ENCODE data around the gene HSD17B11.
"Not testable (repeated sequence)": the region's sequence is repeated elsewhere in the genome, so short reads cannot be mapped to it uniquely, and the experiment has no call there.

Gene HSD17B11

DNA sequence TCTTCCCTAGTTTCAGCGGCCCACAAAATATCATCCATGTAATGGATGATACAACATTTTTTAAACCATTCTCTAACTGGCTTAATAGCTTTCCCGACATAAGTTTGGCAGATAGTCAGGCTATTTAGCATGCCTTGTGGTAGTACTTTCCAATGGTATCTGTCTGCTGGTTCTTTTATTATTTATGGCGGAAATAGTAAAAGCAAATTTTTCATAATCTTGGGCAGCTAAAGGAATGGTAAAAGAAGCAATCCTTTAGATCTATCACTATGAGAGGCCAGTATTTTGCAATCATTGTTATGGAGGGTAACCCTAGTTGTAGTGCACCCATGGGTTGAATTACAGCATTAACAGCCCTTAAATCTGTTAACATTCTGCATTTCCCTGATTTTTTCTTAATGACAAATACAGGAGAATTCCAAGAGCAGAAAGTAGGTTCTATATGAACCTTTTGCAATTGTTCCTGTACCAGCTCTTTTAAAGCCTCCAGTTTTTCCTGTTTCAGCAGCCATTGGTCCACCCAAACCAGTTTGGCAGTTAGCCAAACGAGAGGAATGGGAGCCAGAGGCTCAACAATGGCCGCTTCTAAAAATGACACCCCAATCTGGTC, 14.3 kb upstream of the HSD17B11 start:
- DNase-seq (ENCODE audit: low read depth, low spot score) = no peak

DNA sequence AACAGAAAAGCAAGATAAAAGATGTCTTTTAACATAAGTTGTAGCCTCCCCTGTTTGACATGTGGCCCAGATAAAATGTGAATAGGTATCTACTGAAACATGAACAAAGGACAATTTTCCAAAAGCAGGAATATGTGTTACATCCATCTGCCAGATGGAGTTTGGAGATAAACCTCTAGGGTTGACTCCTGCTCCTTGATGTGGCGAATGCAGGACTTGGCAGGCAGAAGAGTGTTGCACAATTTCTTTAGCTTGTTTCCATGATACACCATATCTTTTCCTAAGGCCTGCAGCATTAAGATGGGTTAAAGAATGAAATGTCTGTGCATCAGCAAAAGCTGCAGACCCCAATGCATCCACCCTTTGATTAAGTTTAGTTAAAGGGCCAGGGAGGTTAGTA, 12.7 kb upstream of the HSD17B11 start:
- DNase-seq (ENCODE audit: low read depth, low spot score) = not testable (repeated sequence)

DNA sequence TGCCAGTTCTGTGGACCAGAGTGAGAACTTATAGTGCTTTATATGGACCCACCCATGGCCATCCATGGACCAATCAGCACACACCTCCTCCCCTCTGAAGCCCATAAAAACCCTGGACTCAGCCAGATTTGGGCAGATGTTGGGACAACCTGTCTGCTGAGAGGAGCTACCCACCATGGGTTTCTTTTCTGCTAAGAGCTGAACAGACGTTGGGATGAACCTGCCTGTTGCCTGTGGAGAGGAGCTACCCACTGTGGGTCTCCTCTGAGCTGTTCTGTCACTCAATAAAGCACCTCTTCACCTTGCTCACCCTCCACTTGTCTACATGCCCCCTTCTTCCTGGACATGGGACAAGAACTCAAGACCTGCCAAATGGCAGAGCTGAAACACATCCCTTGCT, 9.0 kb upstream of the HSD17B11 start:
- no peak for DNase-seq (ENCODE audit: low read depth, low spot score)

DNA sequence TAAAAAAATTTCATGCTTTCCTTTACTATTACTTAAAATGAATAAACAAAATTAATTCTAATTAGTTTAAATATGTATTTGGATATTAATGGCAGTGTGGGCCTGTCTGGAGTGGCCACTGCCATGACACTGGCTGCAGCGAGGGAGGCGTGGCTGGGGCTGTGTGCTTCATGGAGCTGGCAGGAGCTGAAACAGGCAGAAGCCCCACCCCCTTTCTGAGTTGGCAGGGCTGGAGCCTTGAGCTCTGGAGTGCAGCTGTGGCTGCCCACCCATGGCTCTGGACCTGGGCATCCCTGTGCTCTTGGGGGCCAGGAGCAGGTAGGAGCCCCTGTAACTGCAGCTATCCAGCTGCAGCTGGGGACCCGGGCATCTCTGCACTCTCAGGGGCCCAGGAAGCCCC, 8.2 kb upstream of the HSD17B11 start:
- no peak for DNase-seq (ENCODE audit: low read depth, low spot score)

DNA sequence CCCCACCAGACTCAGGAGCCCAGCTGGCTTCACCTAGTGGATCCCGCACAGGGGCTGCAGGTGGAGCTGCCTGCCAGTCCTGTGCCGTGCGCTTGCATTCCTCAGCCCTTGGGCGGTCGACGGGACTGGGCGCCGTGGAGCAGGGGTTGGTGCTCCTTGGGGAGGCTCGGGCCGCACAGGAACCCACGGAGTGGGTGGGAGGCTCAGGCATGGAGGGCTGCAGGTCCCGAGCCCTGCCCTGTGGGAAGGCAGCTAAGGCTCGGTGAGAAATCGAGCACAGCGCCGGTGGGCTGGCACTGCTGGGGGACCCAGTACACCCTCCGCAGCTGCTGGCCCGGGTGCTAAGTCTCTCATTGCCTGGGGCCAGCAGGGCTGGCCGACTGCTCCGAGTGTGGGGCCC, 4.9 kb upstream of the HSD17B11 start:
- DNase-seq (ENCODE audit: low read depth, low spot score) = not testable (repeated sequence)

DNA sequence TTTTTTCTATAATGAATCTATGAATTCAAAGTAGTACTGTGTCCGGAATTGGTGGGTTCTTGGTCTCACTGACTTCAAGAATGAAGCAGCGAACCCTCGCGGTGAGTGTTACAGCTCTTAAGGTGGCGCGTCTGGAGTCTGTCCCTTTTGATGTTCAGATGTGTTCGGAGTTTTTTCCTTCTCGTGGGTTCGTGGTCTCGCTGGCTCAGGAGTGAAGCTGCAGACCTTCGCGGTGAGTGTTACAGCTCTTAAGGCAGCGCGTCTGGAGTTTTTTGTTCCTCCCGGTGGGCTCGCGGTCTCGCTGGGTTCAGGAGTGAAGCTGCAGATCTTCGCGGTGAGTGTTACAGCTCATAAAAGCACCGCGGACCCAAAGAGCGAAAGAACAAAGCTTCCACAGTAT, 4.1 kb upstream of the HSD17B11 start:
- DNase-seq (ENCODE audit: low read depth, low spot score) = not testable (repeated sequence)

DNA sequence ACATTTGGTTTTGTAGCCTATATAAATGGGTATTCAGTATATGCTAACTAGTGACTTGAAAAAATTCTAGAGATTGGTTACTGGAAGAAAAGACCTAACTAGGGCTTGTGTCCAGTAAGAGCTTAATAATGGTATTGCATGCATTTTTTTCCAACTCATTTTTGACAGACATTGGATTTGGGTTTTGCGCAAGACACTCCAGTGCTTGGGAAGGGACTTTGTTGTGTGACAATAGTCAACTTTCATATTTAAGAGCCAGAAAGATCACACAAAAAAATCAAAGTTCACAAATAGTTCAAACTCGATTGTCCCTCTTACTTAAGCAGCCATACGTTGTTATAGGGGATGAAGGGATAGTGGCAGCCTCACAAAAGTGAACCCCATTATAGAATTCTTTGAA, 1.2 kb upstream of the HSD17B11 start:
- no peak for DNase-seq (ENCODE audit: low read depth, low spot score)

DNA sequence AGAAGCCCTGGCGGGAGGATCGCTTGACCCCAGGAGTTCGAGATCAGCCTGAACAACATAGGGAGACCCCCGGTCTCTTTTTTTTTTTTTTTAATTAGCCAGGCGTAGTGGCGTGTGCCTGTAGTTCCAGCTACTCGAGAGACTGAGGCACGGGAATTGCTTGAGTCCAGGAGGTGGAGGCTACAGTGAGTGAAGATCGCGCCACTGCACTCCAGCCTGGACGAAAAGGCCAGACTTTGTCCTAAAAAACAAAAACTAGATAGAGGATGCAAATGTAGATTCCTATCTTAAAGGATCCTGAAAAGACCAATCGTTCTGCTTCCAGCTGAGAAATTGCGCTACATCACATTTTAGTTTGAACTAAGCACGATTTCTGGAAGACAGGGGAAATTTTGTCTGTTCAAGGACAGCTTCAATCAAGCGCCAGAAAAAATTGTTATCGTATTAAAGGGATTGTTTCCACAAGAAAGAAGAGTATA, 627 bp upstream of the HSD17B11 start:
- no peak for DNase-seq (ENCODE audit: low read depth, low spot score)

DNA sequence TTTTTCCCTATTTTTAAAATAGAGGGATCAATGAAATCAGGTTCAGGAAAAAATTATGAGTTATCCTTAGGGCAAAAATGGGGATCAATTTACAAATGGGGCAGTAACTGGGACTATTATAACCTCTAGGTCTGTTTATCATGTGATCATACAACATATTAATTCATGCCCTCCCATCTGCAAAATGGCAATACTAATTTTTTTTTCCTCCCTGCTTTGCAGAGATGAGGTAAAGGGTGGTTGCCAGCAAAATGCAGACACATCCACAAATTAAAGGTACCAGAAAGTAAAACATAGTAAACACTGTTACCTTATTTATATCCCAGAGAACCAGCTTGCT, 467 bp downstream of the HSD17B11 start:
- no peak for DNase-seq (ENCODE audit: low read depth, low spot score)

DNA sequence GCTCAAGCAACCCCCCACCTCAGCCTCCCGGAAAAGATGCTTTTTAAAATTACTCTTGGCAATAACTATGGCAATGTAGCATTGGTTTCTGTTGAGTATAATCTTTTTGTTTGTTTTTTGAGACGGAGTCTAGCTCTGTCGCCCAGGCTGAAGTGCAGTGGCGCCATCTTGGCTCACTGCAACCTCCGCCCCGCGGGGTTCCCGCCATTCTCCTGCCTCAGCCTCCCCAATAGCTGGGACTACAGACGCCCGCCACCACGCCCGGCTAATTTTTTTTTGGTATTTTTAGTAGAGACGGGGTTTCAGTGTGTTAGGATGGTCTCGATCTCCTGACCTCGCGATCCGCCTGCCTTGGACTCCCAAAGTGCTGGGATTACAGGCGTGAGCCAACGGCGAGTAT, 933 bp downstream of the HSD17B11 start:
- DNase-seq (ENCODE audit: low read depth, low spot score) = not testable (repeated sequence)

DNA sequence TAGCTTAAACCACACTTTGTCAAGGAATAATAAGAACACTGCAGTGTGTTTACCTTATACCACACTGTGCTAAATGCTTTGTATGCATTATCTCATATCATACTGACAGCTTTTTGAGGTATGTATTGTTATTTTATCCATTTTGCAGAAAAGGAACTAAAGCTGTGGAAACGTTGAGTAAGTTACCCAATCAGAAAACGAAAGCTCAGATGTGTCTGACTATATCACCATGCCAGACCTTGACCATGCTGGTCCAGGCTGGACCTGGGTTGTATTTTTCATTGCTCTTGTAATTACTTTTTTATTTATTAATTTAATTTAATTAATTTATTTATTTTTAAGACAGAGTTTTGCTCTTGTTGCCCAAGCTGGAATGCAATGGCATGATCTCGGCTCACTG, 2.1 kb downstream of the HSD17B11 start:
- no peak for DNase-seq (ENCODE audit: low read depth, low spot score)

DNA sequence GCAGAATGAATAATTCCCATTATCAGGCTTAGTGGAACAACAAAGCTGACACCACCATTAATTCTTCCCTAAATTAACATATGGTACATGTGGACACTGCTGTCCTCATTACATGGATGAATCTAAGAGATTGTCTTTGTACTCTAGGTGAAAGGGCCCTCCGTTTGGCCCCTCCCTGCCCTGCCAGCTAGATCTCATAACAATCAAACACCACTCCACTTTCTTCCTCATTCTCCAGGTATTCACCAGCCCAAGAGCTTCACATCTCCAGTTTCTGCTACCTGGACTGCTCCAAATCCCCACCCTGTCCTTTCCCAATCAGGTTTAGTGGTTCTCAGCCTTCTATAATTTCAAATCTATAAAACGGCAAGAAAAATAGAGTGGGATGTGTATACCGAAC, 3.8 kb downstream of the HSD17B11 start:
- DNase-seq (ENCODE audit: low read depth, low spot score) = no peak

DNA sequence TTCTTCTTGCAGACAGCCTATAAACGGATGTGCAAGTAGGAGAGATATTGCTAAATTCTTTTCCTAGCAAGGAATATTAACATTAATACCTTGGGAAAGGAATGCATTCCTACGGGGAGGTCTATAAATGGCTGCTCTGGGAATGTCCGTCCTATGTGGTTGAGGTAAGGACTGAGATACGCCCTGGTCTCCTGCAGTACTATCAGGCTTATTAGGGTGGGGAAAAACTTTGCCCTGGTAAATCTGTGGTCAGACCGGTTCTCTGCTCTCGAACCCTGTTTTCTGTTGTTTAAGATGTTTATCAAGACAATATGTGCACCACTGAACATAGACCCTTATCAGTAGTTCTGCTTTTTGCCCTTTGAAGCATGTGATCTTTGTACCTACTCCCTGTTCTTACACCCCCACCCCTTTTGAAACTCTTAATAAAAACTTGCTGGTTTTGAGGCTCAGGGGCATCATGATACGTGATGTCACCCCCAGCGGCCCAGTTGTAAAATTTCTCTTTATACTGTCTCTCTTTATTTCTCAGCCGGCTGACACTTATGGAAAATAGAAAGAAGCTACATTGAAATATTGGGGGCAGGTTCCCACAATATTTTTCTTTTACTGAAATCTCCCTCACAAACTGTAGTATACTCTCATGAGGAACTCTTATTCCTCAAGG, 6.4 kb downstream of the HSD17B11 start:
- not testable (repeated sequence) for DNase-seq (ENCODE audit: low read depth, low spot score)

DNA sequence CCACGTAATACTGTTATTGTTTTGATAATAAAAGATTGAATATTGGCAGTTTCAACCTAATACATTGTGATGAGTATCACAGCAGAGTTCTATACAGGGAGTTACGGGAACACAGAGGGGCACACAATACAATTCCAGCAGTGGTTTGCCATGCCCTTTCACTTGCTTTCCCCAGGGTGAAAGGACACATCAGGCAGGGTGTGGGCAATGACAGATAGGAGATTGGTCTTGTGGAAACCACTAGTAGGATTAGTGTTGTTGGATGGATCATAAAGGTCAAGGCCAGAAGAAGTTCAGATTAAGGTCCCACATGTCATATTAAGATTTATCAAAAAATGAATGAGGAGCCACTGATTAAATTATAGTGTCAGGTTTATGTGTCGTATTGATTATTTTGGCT, 8.1 kb downstream of the HSD17B11 start:
- no peak for DNase-seq (ENCODE audit: low read depth, low spot score)

DNA sequence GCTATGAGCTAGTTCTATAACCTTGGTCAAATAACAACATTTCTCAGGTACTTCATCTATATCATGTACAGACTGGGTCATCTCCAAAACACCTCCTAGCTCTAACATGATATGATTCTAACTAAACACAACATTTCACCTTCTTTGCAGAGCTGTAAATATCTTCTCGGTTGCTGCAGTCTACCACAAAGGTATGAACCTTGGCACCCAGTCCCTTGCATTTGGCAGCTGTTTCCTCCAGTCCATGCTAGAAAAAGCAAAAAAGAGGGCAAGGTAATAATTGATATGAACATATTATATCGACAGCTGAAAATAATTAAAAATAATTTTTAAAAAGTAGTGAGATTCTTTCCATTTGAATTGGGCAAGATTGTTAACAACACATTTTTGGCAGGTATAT, 8.9 kb downstream of the HSD17B11 start:
- DNase-seq (ENCODE audit: low read depth, low spot score) = no peak

DNA sequence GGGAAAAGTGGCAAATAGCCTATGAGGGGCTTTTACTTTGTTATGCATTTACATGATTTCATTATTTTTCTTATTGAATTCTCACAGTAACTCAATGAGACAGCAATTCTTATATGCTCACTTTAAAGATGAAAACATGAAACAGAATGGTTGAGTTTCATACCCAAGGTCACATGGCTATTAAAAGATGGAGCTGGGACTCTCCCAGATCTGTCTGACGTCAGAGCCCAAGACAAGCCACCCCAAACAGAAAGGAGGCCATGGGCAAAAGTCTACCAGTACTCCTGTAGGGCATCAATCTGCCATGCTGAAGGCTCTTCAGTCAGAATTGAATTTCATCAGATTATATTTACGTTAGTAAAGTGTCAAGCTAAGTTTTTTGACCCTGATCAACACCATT, 13.2 kb downstream of the HSD17B11 start:
- DNase-seq (ENCODE audit: low read depth, low spot score) = no peak

DNA sequence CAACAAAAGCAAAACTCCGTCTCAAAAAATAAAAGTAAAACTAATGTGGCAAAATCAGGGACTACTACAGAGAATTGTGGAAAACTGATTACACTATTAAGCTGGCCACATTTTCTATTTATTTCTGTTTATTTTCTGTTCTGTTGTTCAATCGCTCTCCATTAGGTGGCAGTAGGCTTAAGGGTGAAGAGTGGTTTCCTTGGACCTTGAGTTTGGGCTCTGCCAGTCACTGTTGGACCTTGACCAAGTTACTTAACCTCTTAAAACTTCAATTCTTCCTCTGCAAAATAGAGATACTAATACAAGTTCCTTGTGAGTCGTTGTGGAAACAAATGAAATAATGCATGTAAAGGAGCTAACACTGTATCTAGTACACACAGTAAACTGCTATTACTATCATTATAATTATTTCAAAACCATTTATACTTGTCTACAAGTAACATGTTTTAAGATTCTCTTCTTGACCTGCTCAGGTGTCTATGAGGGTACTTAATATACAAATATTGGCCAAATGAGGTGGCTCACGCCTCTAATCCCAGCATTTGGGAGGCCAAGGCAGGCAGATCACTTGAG, 15.2 kb downstream of the HSD17B11 start:
- DNase-seq (ENCODE audit: low read depth, low spot score) = no peak

DNA sequence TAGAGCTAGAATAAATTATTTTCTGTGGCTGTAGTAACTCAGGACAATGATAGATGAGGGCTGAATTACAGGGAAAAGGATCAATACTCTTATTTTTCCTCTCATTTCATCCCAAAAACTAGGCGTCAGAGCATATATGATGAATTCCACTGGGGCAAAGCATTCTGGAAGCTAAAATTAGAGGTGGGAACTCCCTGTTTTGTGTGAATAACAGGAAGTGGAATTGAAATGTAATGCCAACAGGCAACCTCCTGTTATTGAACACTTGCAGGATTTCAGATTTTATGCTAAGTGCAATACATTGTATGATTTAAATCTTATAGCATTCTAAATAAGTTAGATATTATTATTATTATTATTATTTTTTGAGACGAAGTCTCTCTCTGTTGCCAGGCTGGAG, 20.9 kb downstream of the HSD17B11 start:
- no peak for DNase-seq (ENCODE audit: low read depth, low spot score)

DNA sequence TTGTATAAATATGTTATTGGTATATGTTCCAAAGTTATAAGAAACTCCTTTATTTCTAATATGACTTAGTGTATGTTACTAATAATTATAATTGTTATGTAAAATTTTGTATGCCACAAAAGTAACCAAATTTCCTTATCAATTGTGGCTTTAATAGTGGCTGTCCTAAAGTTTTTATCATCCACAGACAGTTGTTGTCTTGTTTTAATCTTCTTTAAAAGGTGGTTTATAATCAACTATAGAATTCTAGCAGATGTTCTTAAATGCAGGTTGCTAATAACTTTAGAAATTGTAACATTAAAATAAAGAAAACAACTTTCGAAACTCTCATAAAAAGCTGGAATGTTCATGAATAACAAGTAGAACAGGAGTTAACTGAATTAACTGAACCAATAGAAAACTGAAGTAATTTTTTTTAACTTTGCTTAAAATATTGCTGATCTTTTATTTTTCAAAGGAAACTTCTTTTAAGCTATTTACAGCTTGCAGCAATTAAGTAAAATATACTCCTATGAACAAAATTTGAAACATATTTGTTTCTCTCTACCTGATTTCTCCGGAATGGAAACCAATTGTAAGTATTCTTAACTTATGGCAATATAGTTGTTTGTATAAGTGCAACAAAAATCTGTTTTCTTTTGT, 24.3 kb downstream of the HSD17B11 start:
- no peak for DNase-seq (ENCODE audit: low read depth, low spot score)

DNA sequence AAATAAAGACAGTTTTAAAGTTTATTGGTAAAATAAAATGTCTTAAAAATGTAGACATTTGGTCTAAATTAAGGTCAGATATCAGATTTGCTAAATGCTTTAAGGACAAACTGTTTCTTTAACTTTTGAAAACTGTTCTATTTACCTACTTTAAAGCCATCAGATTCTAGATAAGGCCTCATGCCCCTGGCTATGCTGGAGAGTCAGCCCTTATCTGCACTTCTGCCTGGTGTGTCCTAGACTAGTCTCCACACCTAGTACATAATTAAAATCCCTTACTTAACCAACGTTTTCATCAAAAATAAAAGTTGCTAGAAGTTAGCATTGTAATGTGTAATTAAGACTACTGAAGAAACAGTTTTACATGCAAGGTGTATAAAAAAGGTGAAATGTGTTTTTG, 25.6 kb downstream of the HSD17B11 start:
- DNase-seq (ENCODE audit: low read depth, low spot score) = no peak

DNA sequence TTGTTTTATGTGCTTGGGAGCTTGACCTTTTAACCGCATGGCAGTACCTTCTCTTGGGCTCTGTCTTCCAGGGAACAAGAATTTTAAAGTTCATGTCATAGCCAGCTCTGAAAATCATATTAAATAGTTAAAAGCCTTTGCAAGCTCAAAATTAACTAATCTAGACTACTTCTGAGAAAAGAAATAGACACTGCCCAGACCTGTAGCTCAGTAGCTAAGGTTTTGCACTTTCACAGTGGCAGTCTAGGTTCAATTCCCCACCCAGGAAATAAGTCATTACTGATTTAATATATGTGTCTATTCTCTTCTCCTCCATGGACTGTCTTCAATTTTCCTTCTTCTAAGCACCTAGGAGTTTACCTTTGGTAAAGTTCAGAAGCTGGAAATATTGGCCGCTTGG, 27.4 kb downstream of the HSD17B11 start:
- DNase-seq (ENCODE audit: low read depth, low spot score) = no peak

DNA sequence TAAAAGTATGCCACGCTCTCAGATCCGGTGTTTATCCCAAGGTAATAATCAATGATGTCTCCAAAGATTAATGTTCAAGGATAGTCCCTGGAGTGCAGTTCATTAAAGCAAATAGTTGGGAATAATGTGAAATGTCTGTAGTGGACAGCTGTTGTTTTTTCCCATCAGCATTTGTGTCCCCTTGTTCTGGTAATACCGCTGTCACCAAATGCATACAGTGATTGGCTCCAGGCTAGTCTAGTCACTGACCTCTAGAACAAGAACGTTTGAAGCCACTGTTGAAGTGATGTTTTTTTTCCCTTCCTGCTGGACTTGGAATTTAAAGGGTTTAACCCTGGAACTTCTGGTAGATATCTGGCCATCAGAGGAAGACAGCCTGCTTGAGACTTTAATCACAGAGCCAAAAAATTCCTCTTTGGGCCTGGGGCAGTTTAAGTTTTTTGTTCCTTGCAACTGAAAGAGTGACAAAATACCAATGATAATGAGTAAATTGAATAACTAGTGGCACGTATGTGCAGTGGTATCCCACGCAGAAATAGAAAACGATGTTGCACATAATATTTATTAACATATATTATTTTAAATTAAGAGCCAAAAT, 30.6 kb downstream of the HSD17B11 start:
- DNase-seq (ENCODE audit: low read depth, low spot score) = no peak

DNA sequence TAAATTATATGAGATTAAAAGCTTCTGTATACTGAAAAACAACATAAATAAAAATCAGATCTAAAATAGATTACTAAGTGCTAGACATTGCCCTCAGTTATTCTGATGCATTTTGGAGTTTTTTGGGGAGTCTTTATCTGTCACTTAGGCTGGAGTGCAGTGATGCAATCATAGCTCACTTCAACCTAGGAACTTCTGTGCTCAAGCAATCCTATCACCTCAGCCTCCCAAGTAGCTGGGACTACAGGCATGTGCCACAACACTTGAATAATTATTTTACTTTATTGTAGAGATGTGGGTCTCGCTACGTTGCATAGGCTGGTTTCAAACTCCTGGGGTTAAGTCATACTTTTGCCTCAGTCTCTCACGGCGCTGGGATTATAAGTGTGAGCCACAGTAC, 31.7 kb downstream of the HSD17B11 start:
- DNase-seq (ENCODE audit: low read depth, low spot score) = no peak

Data from activated naive CD8-positive, alpha-beta T cell treated with anti-CD3 and anti-CD28 coated beads, Interleukin-2, amount 50 U/mL, for 16 hours (primary cell).